K562 (cell line): ENCODE data around the gene TRDN. TPM values are rescaled to one million over a fixed set of nuclear protein-coding genes. Genes with fewer than 3 reads are reported as not detected.

Experiments
- ATAC-seq: fragments of 200-7000 bp; cut with Tn5 transposase; 3 replicates; pipeline ENCODE4 v1.9.1; 2020; ENCODE audit warnings: moderate library complexity
- BruUV-seq: library from RNA; stranded (reverse); fragments of 400-500 nt; replicated peaks from 2 replicates; lab custom pipeline; 2021; lab: Mats Ljungman, UMichigan
- CTCF ChIA-PET: fragments of 300-600 bp; formaldehyde crosslinking; extraction: SDS; loops from one replicate; lab custom pipeline; 2021; ENCODE audit warnings: low intra/inter-chr PET ratio; lab: Yijun Ruan, JAX
- POLR2A ChIA-PET: fragments of 300-600, 350-650 bp; sonication (Branson Sonifier 250); formaldehyde crosslinking; extraction: SDS; loops from one replicate; lab custom pipeline; 2021; ENCODE audit warnings: antibody characterized with exemption, inconsistent platforms; lab: Yijun Ruan, JAX
- DNase-seq, 4 experiments: peaks; one replicate each; pipeline versions ENCODE4 v3.0.0 to v3.0.0-alpha.2; 2011 to 2018; ENCODE audit warnings: low spot score in 3 of 4, mixed read lengths in 3 of 4; ENCODE audit errors: extremely low read depth in 1 of 4
- FAIRE-seq: peaks from 2 replicates; lab custom pipeline; 2011; peaks lifted over from hg19 to GRCh38; lab: Jason Lieb, UNC
- H2AFZ ChIP-seq: 2 replicates; pipeline ENCODE4 v1.6.0; 2011; ENCODE audit warnings: low read depth, low read length, control low read depth, inconsistent platforms
- H3K27ac ChIP-seq: fragments of 200-600 bp; 3 replicates; pipeline ENCODE4 v1.8.0; 2011; ENCODE audit warnings: low read depth, mild to moderate bottlenecking, control low read depth, inconsistent platforms, low read length, moderate library complexity, mixed read lengths; ENCODE audit errors: extremely low read depth
- H3K27me3 ChIP-seq, 2 experiments: fragments of 300-600 bp in 1 of 2; 2 replicates in 1 of 2; 3 replicates in 1 of 2; pipeline versions ENCODE4 v1.6.0 to v1.8.0; 2011; ENCODE audit warnings: inconsistent platforms in 2 of 2, low read length in 2 of 2, mild to moderate bottlenecking in 1 of 2, mixed read lengths in 1 of 2, moderate library complexity in 1 of 2; ENCODE audit not compliant: control insufficient read depth in 2 of 2, insufficient read depth in 2 of 2
- H3K36me3 ChIP-seq: fragments of 300-600 bp; 3 replicates; pipeline ENCODE4 v1.8.0; 2011; ENCODE audit warnings: mild to moderate bottlenecking, low read length, inconsistent platforms; ENCODE audit not compliant: control insufficient read depth, insufficient read depth
- H3K4me1 ChIP-seq, 2 experiments: fragments of 200-600 bp in 1 of 2; replicated peaks in 1 of 2; 2 replicates in 1 of 2; 3 replicates in 1 of 2; pipeline versions ENCODE4 v1.5.1 to v1.8.0; 2011; ENCODE audit warnings: inconsistent platforms in 2 of 2, low read length in 2 of 2, mild to moderate bottlenecking in 1 of 2, mixed read lengths in 1 of 2, moderate library complexity in 1 of 2; ENCODE audit not compliant: control insufficient read depth in 2 of 2, insufficient read depth in 2 of 2
- H3K4me2 ChIP-seq: 2 replicates; pipeline ENCODE4 v1.6.1; 2011; ENCODE audit warnings: low read length, control low read depth, inconsistent platforms, mixed read lengths; ENCODE audit not compliant: insufficient read depth
- H3K4me3 ChIP-seq: fragments of 200-600 bp; sonication (generic), shearing (Covaris generic); 2 replicates; pipeline ENCODE4 v1.5.1; 2016; ENCODE audit warnings: control low read depth, inconsistent platforms
- H3K79me2 ChIP-seq: fragments of 200-600 bp; 3 replicates; pipeline ENCODE4 v1.8.0; 2011; ENCODE audit warnings: low read length, inconsistent platforms; ENCODE audit not compliant: control insufficient read depth, insufficient read depth
- H3K9ac ChIP-seq, 2 experiments: 2 replicates each; pipeline versions ENCODE4 v1.6.0 to v1.6.1; 2011; ENCODE audit warnings: low read depth in 2 of 2, low read length in 2 of 2, control low read depth in 1 of 2, inconsistent platforms in 1 of 2, mild to moderate bottlenecking in 1 of 2, mixed read lengths in 1 of 2; ENCODE audit not compliant: insufficient read depth in 1 of 2
- H3K9me1 ChIP-seq: one replicate; pipeline ENCODE4 v1.6.0; 2011; ENCODE audit warnings: inconsistent platforms, mild to moderate bottlenecking, low read length, moderate library complexity; ENCODE audit not compliant: control insufficient read depth, insufficient read depth
- H3K9me3 ChIP-seq: replicated peaks from 2 replicates; pipeline ENCODE4 v1.5.1; 2011; ENCODE audit warnings: low read depth, low read length, inconsistent platforms; ENCODE audit not compliant: control insufficient read depth, insufficient read depth
- H4K20me1 ChIP-seq: replicated peaks from 2 replicates; pipeline ENCODE4 v1.6.1; 2011; ENCODE audit warnings: low read length, inconsistent platforms, mixed read lengths; ENCODE audit not compliant: control insufficient read depth, insufficient read depth
- BHLHE40 ChIP-seq: IDR thresholded peaks from 2 replicates; pipeline ENCODE4 v1.6.1; 2011; ENCODE audit warnings: low read length, improper control_type of control experiment
- CBX5 ChIP-seq: IDR thresholded peaks from 2 replicates; pipeline ENCODE4 v1.6.1; 2014; ENCODE audit warnings: low read depth, borderline replicate concordance
- E2F3 ChIP-seq: fragments of 250-450 bp; sonication (Bioruptor Pico); IDR thresholded peaks from 2 replicates; pipeline ENCODE4 v1.4.0; 2020; ENCODE audit warnings: mild to moderate bottlenecking
- HDGF ChIP-seq: fragments of 450-650 bp; IDR thresholded peaks from 2 replicates; pipeline ENCODE4 v1.6.1; 2016
- HNRNPL ChIP-seq: fragments of 200-400 bp; formaldehyde crosslinking; IDR thresholded peaks from 2 replicates; pipeline ENCODE4 v1.6.1; 2017; ENCODE audit warnings: low read depth, mild to moderate bottlenecking, low read length
- ILK ChIP-seq: fragments of 450-650 bp; IDR thresholded peaks from 2 replicates; pipeline ENCODE4 v1.6.1; 2016; ENCODE audit warnings: missing genetic modification characterization, low read depth, mild to moderate bottlenecking, missing compliant biosample characterization, moderate library complexity, borderline replicate concordance
- KDM4B ChIP-seq, 2 experiments: fragments of 450-650 bp in 1 of 2; sonication (generic) in 1 of 2; IDR thresholded peaks; 2 replicates each; pipeline ENCODE4 v1.6.1; 2016 to 2017; ENCODE audit warnings: borderline replicate concordance in 2 of 2, antibody characterized with exemption in 1 of 2, low read depth in 1 of 2, mild to moderate bottlenecking in 1 of 2
- KHSRP ChIP-seq: fragments of 450-650 bp; IDR thresholded peaks from 2 replicates; pipeline ENCODE4 v1.6.1; 2017
- NCOR1 ChIP-seq: fragments of 450-650 bp; IDR thresholded peaks from 2 replicates; pipeline ENCODE4 v1.6.1; 2016; ENCODE audit warnings: mild to moderate bottlenecking, moderate library complexity
- PHB2 ChIP-seq: fragments of 450-650 bp; IDR thresholded peaks from 2 replicates; pipeline ENCODE4 v1.6.1; 2017; ENCODE audit warnings: low read depth
- POLR2G ChIP-seq: fragments of 200-400 bp; formaldehyde crosslinking; IDR thresholded peaks from 2 replicates; pipeline ENCODE4 v1.6.1; 2017; ENCODE audit warnings: low read depth, mild to moderate bottlenecking, antibody characterized with exemption, low read length, moderate library complexity
- WHSC1 ChIP-seq: IDR thresholded peaks from one replicate; pipeline ENCODE4 v1.6.1; 2012; ENCODE audit warnings: low read length, control low read depth, inconsistent platforms
- ZBTB7A ChIP-seq: IDR thresholded peaks from 2 replicates; pipeline ENCODE4 v1.6.1; 2011; ENCODE audit warnings: low read depth, mild to moderate bottlenecking, low read length, moderate library complexity, borderline replicate concordance; ENCODE audit not compliant: control insufficient read depth
- ZEB2 ChIP-seq: fragments of 450-650 bp; IDR thresholded peaks from 2 replicates; pipeline ENCODE4 v1.6.1; 2016
- ZNF217 ChIP-seq: sonication (generic); formaldehyde crosslinking; IDR thresholded peaks from 2 replicates; pipeline ENCODE4 v1.8.0; 2022; ENCODE audit warnings: mild to moderate bottlenecking, missing genetic modification reagents
- ZNF764 ChIP-seq: fragments of 250-450 bp; sonication (Bioruptor Pico); IDR thresholded peaks from 2 replicates; pipeline ENCODE4 v1.4.0; 2020; ENCODE audit warnings: low read depth, mild to moderate bottlenecking, moderate library complexity
- WGBS: fragments of 100-300 bp; shearing (Covaris generic); methylation state at CpG from one replicate; pipeline ENCODE4 v1.1.6; 2016; ENCODE audit warnings: low coverage, mixed read lengths; ENCODE audit not compliant: insufficient coverage; ENCODE audit errors: missing lambda C conversion rate; 5-methylcytosine and 5-hydroxymethylcytosine counted together
- in situ Hi-C: fragments of 300-500 bp; cut with MboI; formaldehyde crosslinking; loops from 4 replicates; pipeline ENCODE4 v1.15.0; 2018; ENCODE audit warnings: inconsistent platforms, mixed read lengths
- intact Hi-C: fragments of 100-400 bp; cut with micrococcal nuclease; formaldehyde crosslinking; loops from 2 replicates; pipeline ENCODE4 v1.14.2; 2022
- polyA plus RNA-seq, 8 experiments: library from polyadenylated mRNA; depleted of rRNA in 4 of 8; stranded (reverse) in 5 of 8; unstranded in 3 of 8; fragments of >200 nt; fragmentation: Nextera tagmentation in 2 of 8; fragmentation: Illumina TruSeq in 1 of 8; extraction: Ambion mirVana in 2 of 8; extraction: Trizol in 1 of 8; gene quantifications; 2 replicates each; pipeline versions ENCODE4 v1.2.1 to v1.2.3, GENCODE V29; 2011 to 2014; ENCODE audit warnings: inconsistent platforms in 1 of 8, missing spikeins in 1 of 8
- total RNA-seq, 7 experiments: library from RNA; depleted of rRNA in 6 of 7; stranded (reverse); fragments of >200 nt in 6 of 7; fragmentation: Illumina TruSeq in 2 of 7; extraction: Trizol in 2 of 7; gene quantifications; 2 replicates each; pipeline versions ENCODE4 v1.2.1 to v1.2.3, GENCODE V29; 2011 to 2021; ENCODE audit warnings: low replicate concordance in 1 of 7
- TF ChIP-seq, protein P1 (sequence below): fragments of 250-450 bp; sonication (Bioruptor Pico); IDR thresholded peaks from 2 replicates; pipeline ENCODE4 v1.4.0; 2020; ENCODE audit warnings: mild to moderate bottlenecking
- TF ChIP-seq, protein P2 (sequence below): fragments of 250-450 bp; sonication (Bioruptor Pico); IDR thresholded peaks from 2 replicates; pipeline ENCODE4 v1.6.1; 2021; ENCODE audit warnings: mild to moderate bottlenecking

The TRDN gene
- total and polyA plus RNA-seq, 9 of the 15 experiments (the other 6 are each of a cell fraction or from before 2014, with no cell fraction given) = 0.05 to 0.50 (median 0.16) TPM

DNA sequence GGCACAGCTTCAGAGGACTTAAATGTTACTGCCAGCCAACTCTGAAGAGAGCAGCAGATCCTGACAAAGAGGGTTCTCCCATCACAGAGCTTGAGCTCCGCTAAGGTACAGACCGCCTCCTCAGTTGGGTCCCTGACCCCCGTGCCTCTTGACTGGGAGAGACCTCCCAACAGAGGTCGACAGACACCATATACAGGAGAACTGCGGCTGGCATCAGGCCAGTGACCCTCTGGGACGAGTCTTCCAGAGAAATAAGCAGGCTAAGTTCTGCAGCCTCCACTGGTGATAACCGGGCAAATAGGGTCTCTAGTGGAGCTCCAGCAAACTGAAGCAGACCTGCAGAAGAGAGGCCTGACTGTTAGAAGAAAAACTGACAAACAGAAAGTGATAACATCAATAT lies 453.8 kb downstream of the TRDN start:
- FAIRE-seq (no peak), DNase-seq (no peak), ATAC-seq (no peak)
- in situ Hi-C loops = no loop called here
- Histone ChIP-seq H3K9me1 (no peaks in the 10 kb centered on the region), H3K27ac (no peak overlapping the region), H3K79me2 (no peaks in the 10 kb centered on the region), H3K4me3 (no peak overlapping the region), H3K36me3 (no peaks in the 10 kb centered on the region), H3K4me2 (no peak overlapping the region), H3K27me3 (no peaks in the 10 kb centered on the region), H3K9ac (no peak overlapping the region), H3K4me1 (no peaks in the 10 kb centered on the region), H2AFZ (no peak overlapping the region), H4K20me1 (no peaks in the 10 kb centered on the region), H3K9me3 (no peaks in the 10 kb centered on the region)
- POLR2A ChIA-PET = no interaction called here
- 12% methylated on average over 7 of the region's 7 CpGs for WGBS
- BruUV-seq = no TSS peak
- TF ChIP-seq HNRNPL (no peak), ZEB2 (no peak), HDGF (no peak), WHSC1 (no peak), ZBTB7A (no peak), ILK (tag) (no peak), BHLHE40 (no peak), PHB2 (no peak), CBX5 (no peak), ZNF217 (CRISPR knock-in tag) (no peak), POLR2G (no peak), KHSRP (no peak), KDM4B (IDR thresholded peaks at IDR 0.05; ENCODE audit: borderline replicate concordance in 2 of 2, low read depth in 1 of 2) (no peak), ZNF764 (no peak), E2F3 (no peak), NCOR1 (no peak)
- TF ChIP-seq, protein P1, sequence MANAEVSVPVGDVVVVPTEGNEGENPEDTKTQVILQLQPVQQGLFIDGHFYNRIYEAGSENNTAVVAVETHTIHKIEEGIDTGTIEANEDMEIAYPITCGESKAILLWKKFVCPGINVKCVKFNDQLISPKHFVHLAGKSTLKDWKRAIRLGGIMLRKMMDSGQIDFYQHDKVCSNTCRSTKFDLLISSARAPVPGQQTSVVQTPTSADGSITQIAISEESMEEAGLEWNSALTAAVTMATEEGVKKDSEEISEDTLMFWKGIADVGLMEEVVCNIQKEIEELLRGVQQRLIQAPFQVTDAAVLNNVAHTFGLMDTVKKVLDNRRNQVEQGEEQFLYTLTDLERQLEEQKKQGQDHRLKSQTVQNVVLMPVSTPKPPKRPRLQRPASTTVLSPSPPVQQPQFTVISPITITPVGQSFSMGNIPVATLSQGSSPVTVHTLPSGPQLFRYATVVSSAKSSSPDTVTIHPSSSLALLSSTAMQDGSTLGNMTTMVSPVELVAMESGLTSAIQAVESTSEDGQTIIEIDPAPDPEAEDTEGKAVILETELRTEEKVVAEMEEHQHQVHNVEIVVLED (CRISPR knock-in tag) = no peak
- TF ChIP-seq, protein P2, sequence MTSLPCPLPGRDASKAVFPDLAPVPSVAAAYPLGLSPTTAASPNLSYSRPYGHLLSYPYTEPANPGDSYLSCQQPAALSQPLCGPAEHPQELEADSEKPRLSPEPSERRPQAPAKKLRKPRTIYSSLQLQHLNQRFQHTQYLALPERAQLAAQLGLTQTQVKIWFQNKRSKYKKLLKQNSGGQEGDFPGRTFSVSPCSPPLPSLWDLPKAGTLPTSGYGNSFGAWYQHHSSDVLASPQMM = no peak
- intact Hi-C loops = no loop called here
- CTCF ChIA-PET = no interaction called here
